ENCODE results near the gene TMEM79. TPM values are rescaled to one million over a fixed set of nuclear protein-coding genes. Genes with fewer than 3 reads are reported as not detected.

TMEM79 gene
- total RNA-seq, 1 experiment from 2014 or later: 8.1 TPM

DNA sequence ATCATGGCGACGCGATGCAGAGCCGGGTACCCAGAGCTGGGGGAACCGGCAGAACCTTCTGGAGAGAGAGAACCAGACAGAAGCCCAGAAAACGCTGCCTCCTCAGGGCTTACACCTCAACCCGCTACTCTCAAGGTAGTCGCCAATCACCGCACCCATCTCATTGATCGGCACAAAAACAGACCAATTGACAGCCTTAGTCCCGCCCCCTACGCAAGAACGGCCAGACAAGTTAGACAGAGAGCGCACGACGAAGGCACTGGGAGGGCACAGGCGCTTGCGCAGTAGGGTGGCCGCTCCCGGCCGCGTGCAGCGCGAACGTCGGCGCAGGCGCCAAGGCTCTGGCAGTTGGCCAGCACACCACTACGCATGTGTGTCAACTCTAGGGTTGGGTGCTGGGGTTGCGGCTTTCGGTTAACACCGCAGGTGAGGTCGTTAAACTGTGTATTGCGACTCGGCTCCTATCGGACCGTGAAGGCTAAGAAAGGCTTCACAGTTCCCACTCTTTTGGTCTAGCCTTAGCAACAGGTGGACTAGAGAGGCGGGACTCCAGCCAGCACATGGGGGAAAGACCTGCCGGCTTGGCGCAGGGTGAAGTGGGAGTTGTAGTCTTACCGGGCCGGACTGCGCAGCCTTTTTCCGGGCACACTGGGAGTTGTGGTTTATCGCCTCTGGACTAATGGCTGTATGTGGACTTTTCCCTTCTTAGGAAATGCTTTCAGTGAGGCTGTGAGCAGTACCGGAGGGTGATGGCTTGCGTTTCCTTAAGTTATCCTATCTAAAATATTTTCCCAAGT is 54.3 kb downstream of the TMEM79 start, which contains the start of the genes CCT3 and TSACC:
CCT3 (minus strand) TSS at position 113 of the 797 bp plus-strand sequence; CDS start at position 5, 108 bp downstream.
TSACC (plus strand) TSS at position 347 of the 797 bp plus-strand sequence. CDS start 1,232 bp downstream, outside the sequence.
- H3K27me3 Mint-ChIP-seq (ENCODE audit: insufficient read depth, unreplicated experiment): no peaks in the 10 kb centered on the region
- intact Hi-C loops (cut with micrococcal nuclease): no loop called here
- TF ChIP-seq, protein P1, sequence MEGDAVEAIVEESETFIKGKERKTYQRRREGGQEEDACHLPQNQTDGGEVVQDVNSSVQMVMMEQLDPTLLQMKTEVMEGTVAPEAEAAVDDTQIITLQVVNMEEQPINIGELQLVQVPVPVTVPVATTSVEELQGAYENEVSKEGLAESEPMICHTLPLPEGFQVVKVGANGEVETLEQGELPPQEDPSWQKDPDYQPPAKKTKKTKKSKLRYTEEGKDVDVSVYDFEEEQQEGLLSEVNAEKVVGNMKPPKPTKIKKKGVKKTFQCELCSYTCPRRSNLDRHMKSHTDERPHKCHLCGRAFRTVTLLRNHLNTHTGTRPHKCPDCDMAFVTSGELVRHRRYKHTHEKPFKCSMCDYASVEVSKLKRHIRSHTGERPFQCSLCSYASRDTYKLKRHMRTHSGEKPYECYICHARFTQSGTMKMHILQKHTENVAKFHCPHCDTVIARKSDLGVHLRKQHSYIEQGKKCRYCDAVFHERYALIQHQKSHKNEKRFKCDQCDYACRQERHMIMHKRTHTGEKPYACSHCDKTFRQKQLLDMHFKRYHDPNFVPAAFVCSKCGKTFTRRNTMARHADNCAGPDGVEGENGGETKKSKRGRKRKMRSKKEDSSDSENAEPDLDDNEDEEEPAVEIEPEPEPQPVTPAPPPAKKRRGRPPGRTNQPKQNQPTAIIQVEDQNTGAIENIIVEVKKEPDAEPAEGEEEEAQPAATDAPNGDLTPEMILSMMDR (IDR thresholded peaks at IDR 0.05; ENCODE audit: unreplicated experiment): no peak
- DNase-seq (ENCODE audit: unreplicated experiment): peak; percentile 100
- no TSS peak for BruUV-seq (replicated peaks)
- peaks cover 36% of the 10 kb centered on the region for H3K36me3 Mint-ChIP-seq (ENCODE audit: insufficient read depth, unreplicated experiment)
- POLR2A ChIA-PET: interaction anchor here (0.6 to 3.1 kb wide), 24 partner anchors 9 to 429 kb away, joined by 3 to 39 read pairs (median 4); partner anchors contain the start of genes GLMP, MEF2D, MRPL24 and PRCC
- CTCF ChIA-PET: interaction anchor here (0.7 to 10.0 kb wide), 6 partner anchors 17 to 388 kb away, joined by 3 to 152 read pairs (median 4); no protein-coding TSS in a partner anchor
- H3K27ac Mint-ChIP-seq (ENCODE audit: low read depth, unreplicated experiment): peak within 1 kb of the TSS; percentile 76
- no peaks in the 10 kb centered on the region for H3K9me3 Mint-ChIP-seq (ENCODE audit: unreplicated experiment)
- H3K4me3 Mint-ChIP-seq (ENCODE audit: unreplicated experiment): peak within 1 kb of the TSS; percentile 96
- peaks cover 24% of the 10 kb centered on the region for H3K4me1 Mint-ChIP-seq (ENCODE audit: insufficient read depth, unreplicated experiment)

Other genes with a start within 250 kb of the TMEM79 start
- gene UBQLN4, start 230.5 kb upstream of the TMEM79 start, total RNA-seq (2022): 49.0 and 51.4 TPM in 2 replicates
- 88.1 and 104 TPM in 2 replicates for gene LAMTOR2, start 229.5 kb upstream of the TMEM79 start, total RNA-seq (2022)
- 1.6 and 5.5 TPM in 2 replicates for gene RAB25, start 223.2 kb upstream of the TMEM79 start, total RNA-seq (2022)
- 0.88 and 0.91 TPM in 2 replicates for gene MEX3A, start 201.9 kb upstream of the TMEM79 start, total RNA-seq (2022)
- gene LMNA, start 169.6 kb upstream of the TMEM79 start, total RNA-seq (2022): 620 and 716 TPM in 2 replicates
- 1.5 and 4.7 TPM in 2 replicates for gene SEMA4A, start 130.7 kb upstream of the TMEM79 start, total RNA-seq (2022)
- gene SLC25A44, start 90.2 kb upstream of the TMEM79 start, total RNA-seq (2022): 28.7 and 32.3 TPM in 2 replicates
- gene PMF1, start 71.3 kb upstream of the TMEM79 start, total RNA-seq (2022): 51.0 and 77.7 TPM in 2 replicates
- 1.9 and 2.6 TPM in 2 replicates for gene BGLAP, start 42.1 kb upstream of the TMEM79 start, total RNA-seq (2022)
- gene PAQR6, start 36.3 kb upstream of the TMEM79 start, total RNA-seq (2022): 21.5 and 29.2 TPM in 2 replicates
- gene SMG5, start 1.5 kb upstream of the TMEM79 start, total RNA-seq (2022): 118 and 140 TPM in 2 replicates
- gene GLMP, start 11.4 kb downstream of the TMEM79 start, total RNA-seq (2022): 12.9 and 17.5 TPM in 2 replicates
- 0.49 TPM in 1 of 2 replicates, not detected in the other for gene VHLL, start 15.0 kb downstream of the TMEM79 start, total RNA-seq (2022)
- 495 and 574 TPM in 2 replicates for gene CCT3, start 54.0 kb downstream of the TMEM79 start, total RNA-seq (2022)
- 1.8 and 3.6 TPM in 2 replicates for gene TSACC, start 54.2 kb downstream of the TMEM79 start, total RNA-seq (2022)
- gene RHBG, start 84.9 kb downstream of the TMEM79 start, total RNA-seq (2022): not detected in 2 replicates
- gene MEF2D, start 216.4 kb downstream of the TMEM79 start, total RNA-seq (2022): 113 and 131 TPM in 2 replicates

Data from MCF 10A (cell line).